ENCODE results near the gene SHC3. TPM values are rescaled to one million over a fixed set of nuclear protein-coding genes. Genes with fewer than 3 reads are reported as not detected.

The SHC3 gene
- total and polyA plus RNA-seq, 2 experiments from 2014 or later = 1.3 to 2.9 TPM

- TF ChIP-seq REST (IDR thresholded peaks at IDR 0.05; ENCODE audit: unreplicated experiment) = no peak
- TF ChIP-seq CTCF (conservative IDR thresholded peaks at IDR 0.05; ENCODE audit: low read depth in 2 of 2) = no peak
Measured at GRCh38 chr9:89112243-89112642, 66.4 kb downstream of the SHC3 start (continued).

- H3K4me1 Mint-ChIP-seq = peaks cover 17% of the 10 kb centered on the region
- Histone ChIP-seq H3F3A (replicated peaks; ENCODE audit: low read depth) (no peaks in the 10 kb centered on the region), H3K27me3 (ENCODE audit: insufficient read depth) (no peaks in the 10 kb centered on the region), H3K4me1 (ENCODE audit: insufficient read depth) (no peaks in the 10 kb centered on the region), H3K9me2 (ENCODE audit: insufficient read depth) (0 out of 2 replicates have a peak, but pooled peaks cover 3% of the 10 kb centered on the region), H3K79me2 (replicated peaks; ENCODE audit: insufficient read depth) (no peaks in the 10 kb centered on the region), H3K4me3 (no peak overlapping the region), H3K36me3 (ENCODE audit: insufficient read depth) (no peaks in the 10 kb centered on the region), H3K4me2 (no peak overlapping the region), H3K27ac (ENCODE audit: low read depth) (no peak overlapping the region), H2AFZ (no peak overlapping the region), H4K20me1 (replicated peaks; ENCODE audit: insufficient read depth) (no peaks in the 10 kb centered on the region)
- no peaks in the 10 kb centered on the region for H3K27me3 Mint-ChIP-seq (ENCODE audit: insufficient read depth, low read depth, poor library complexity)
- ATAC-seq = no peak
- no peaks in the 10 kb centered on the region; the same call in 2 of the 3 replicates for H3K9me3 Mint-ChIP-seq
- no peak overlapping the region for H3K4me3 Mint-ChIP-seq
- H3K27ac Mint-ChIP-seq = no peak overlapping the region; the same call in 1 of the 2 replicates
- H3K36me3 Mint-ChIP-seq (ENCODE audit: low read depth) = peaks cover 13% of the 10 kb centered on the region; the same call in 2 of the 3 replicates
- no peak for DNase-seq (ENCODE audit: low spot score)
- TF ChIP-seq CTCF (conservative IDR thresholded peaks at IDR 0.05; ENCODE audit: low read depth in 2 of 2) = no peak
- TF ChIP-seq ETS1 (IDR thresholded peaks at IDR 0.05) = no peak
- no peak for TF ChIP-seq POLR2AphosphoS5 (IDR thresholded peaks at IDR 0.05; ENCODE audit: low read depth)
- TF ChIP-seq EZH2phosphoT487 (IDR thresholded peaks at IDR 0.05; ENCODE audit: unreplicated experiment) = no peak
- TF ChIP-seq ZNF462 (CRISPR knock-in tag; IDR thresholded peaks at IDR 0.05) = no peak
- no peak for TF ChIP-seq CREB1 (CRISPR knock-in tag; IDR thresholded peaks at IDR 0.05; ENCODE audit: low read depth)
- TF ChIP-seq STAT1 (IDR thresholded peaks at IDR 0.05; ENCODE audit: unreplicated experiment) = no peak
- no peak for TF ChIP-seq JUNB (IDR thresholded peaks at IDR 0.05; ENCODE audit: unreplicated experiment)
- TF ChIP-seq ZNF331 (CRISPR knock-in tag; IDR thresholded peaks at IDR 0.05; ENCODE audit: low read depth) = no peak
Measured at GRCh38 chr9:89109666-89110065, 69.0 kb downstream of the SHC3 start.

Measured in GM23338 (cell line).